ENCODE results near the gene NEURL2.

NEURL2 gene

DNA sequence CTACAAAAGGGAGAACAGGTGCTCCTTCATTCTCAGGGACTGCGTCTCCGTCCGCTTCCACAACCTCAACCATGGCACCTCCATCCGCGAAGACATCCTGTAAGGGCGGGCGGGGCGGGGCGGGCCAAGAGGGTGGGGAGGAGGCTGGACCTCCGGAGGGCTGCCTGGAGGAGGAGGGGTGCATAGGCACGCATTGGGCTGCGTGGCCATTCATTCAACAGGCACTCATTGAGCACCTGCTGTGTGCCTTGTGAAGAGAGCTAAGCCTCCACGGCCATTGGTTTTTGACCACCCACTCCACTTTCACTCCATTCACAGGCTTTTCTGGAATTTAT lies 33.2 kb downstream of the NEURL2 start:
- H3K79me2 ChIP-seq (ENCODE audit: insufficient read depth, low read length) = peaks cover 38% of the 10 kb centered on the region
- TF ChIP-seq EZH2phosphoT487 (IDR thresholded peaks at IDR 0.05; ENCODE audit: borderline replicate concordance) = no peak
- TF ChIP-seq, protein P1, sequence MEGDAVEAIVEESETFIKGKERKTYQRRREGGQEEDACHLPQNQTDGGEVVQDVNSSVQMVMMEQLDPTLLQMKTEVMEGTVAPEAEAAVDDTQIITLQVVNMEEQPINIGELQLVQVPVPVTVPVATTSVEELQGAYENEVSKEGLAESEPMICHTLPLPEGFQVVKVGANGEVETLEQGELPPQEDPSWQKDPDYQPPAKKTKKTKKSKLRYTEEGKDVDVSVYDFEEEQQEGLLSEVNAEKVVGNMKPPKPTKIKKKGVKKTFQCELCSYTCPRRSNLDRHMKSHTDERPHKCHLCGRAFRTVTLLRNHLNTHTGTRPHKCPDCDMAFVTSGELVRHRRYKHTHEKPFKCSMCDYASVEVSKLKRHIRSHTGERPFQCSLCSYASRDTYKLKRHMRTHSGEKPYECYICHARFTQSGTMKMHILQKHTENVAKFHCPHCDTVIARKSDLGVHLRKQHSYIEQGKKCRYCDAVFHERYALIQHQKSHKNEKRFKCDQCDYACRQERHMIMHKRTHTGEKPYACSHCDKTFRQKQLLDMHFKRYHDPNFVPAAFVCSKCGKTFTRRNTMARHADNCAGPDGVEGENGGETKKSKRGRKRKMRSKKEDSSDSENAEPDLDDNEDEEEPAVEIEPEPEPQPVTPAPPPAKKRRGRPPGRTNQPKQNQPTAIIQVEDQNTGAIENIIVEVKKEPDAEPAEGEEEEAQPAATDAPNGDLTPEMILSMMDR (conservative IDR thresholded peaks at IDR 0.05; ENCODE audit: low read length) = no peak
- H3K9ac ChIP-seq (ENCODE audit: low read depth, low read length, poor library complexity, severe bottlenecking) = peak overlapping the region; percentile 78
- peak overlapping the region; percentile 90 for H2AFZ ChIP-seq (ENCODE audit: low read length)
- H3K9me2 ChIP-seq (replicated peaks; ENCODE audit: low read depth, low read length) = no peaks in the 10 kb centered on the region
- no peaks in the 10 kb centered on the region for H3K36me3 ChIP-seq (ENCODE audit: insufficient read depth, low read length)
- H3F3A ChIP-seq (ENCODE audit: low read depth) = no peaks in the 10 kb centered on the region
- H3K4me3 ChIP-seq (ENCODE audit: low read length, poor library complexity, severe bottlenecking) = peak overlapping the region; percentile 89
- H4K20me1 ChIP-seq (ENCODE audit: insufficient read depth, low read length, poor library complexity, severe bottlenecking) = peaks cover 3% of the 10 kb centered on the region
- H3K4me2 ChIP-seq (ENCODE audit: low read depth, low read length, poor library complexity, severe bottlenecking) = peak overlapping the region; percentile 91
- no peaks in the 10 kb centered on the region for H3K27me3 ChIP-seq (ENCODE audit: insufficient read depth, low read length, poor library complexity, severe bottlenecking)
- H3K4me1 ChIP-seq (ENCODE audit: insufficient read depth, low read length, poor library complexity, severe bottlenecking) = peaks cover 42% of the 10 kb centered on the region
- H3K9me3 ChIP-seq (ENCODE audit: insufficient read depth, low read depth, low read length) = no peaks in the 10 kb centered on the region

DNA sequence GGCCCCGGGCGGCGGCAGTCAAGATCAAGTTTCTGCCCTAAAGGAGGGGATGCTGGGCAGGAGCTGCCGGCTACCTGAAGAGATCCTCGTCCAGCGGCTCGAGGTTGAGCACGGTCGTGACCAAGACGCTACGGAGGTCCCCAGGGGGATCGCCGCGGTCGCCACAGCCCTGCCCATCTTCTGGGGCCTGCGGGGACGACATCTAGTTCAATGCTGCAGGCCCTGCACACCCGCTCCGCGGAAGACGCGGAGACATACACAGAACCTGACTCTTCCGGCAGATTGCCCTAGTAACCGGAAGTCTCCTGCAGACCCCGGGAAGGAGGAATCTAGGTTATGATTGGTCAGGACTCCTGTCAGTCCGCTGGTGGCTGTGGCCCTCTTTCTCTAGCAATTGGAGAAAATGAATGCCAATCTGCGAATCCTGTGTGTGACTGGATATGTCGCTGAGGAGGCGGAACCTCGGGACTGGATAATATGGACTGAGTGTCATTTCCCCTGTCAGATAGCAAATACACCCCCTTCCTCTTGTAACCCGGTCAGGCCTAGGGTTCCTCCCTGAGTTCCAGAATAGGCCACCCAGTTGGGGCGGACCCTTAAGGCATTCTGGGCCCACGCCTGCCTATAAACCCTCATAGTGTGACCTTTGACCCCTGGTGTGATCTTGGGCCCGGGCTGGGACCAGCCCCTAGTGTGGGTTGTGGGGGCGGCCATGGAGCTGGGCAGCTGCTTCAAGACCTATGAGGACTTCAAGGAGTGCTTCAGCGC lies 33.7 kb downstream of the NEURL2 start, which contains the start of the genes ACOT8 and ZSWIM3:
ACOT8 (minus strand) TSS at position 279 of the 768 bp plus-strand sequence; CDS start at position 202, 77 bp downstream.
ZSWIM3 (plus strand) TSS at position 501 of the 768 bp plus-strand sequence; CDS start at position 713, 212 bp downstream.
- Histone ChIP-seq H2AFZ (ENCODE audit: low read length) (peak within 1 kb of the TSS; percentile 90), H3K4me2 (ENCODE audit: low read depth, low read length, poor library complexity, severe bottlenecking) (peak within 1 kb of the TSS; percentile 91), H3K9ac (ENCODE audit: low read depth, low read length, poor library complexity, severe bottlenecking) (peak within 1 kb of the TSS; percentile 83), H3K9me3 (ENCODE audit: insufficient read depth, low read depth, low read length) (no peaks in the 10 kb centered on the region), H3K9me2 (replicated peaks; ENCODE audit: low read depth, low read length) (no peaks in the 10 kb centered on the region), H3F3A (ENCODE audit: low read depth) (no peaks in the 10 kb centered on the region), H3K27me3 (ENCODE audit: insufficient read depth, low read length, poor library complexity, severe bottlenecking) (no peaks in the 10 kb centered on the region), H3K4me3 (ENCODE audit: low read length, poor library complexity, severe bottlenecking) (peak within 1 kb of the TSS; percentile 89), H3K79me2 (ENCODE audit: insufficient read depth, low read length) (peaks cover 38% of the 10 kb centered on the region), H3K4me1 (ENCODE audit: insufficient read depth, low read length, poor library complexity, severe bottlenecking) (peaks cover 42% of the 10 kb centered on the region), H4K20me1 (ENCODE audit: insufficient read depth, low read length, poor library complexity, severe bottlenecking) (peaks cover 3% of the 10 kb centered on the region), H3K36me3 (ENCODE audit: insufficient read depth, low read length) (no peaks in the 10 kb centered on the region)
- TF ChIP-seq EZH2phosphoT487 (IDR thresholded peaks at IDR 0.05; ENCODE audit: borderline replicate concordance) = no peak
- TF ChIP-seq, protein P1 (conservative IDR thresholded peaks at IDR 0.05; ENCODE audit: low read length) = no peak

DNA sequence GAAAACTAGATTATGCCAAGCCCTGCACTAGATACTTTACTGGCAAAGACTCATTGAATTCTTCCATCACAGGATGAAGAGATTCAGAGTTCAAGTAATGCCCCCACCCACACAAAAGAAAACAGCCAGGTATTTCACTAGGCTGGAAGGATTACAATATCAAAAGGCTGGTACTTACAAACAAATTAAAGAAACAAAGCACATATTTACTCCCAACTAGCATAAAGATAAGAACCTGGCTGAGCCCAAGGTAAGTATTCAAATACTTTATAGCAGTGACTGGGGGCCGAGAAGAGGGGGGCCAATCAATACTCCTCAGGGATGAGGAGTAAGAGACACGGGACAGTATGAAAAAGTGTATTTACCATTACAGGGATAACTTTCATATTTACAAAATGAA lies 37.5 kb downstream of the NEURL2 start:
- peak overlapping the region; percentile 28 for H3K4me2 ChIP-seq (ENCODE audit: low read depth, low read length, poor library complexity, severe bottlenecking)
- TF ChIP-seq EZH2phosphoT487 (IDR thresholded peaks at IDR 0.05; ENCODE audit: borderline replicate concordance) = no peak
- TF ChIP-seq, protein P1 (conservative IDR thresholded peaks at IDR 0.05; ENCODE audit: low read length) = no peak
- no peaks in the 10 kb centered on the region for H3K27me3 ChIP-seq (ENCODE audit: insufficient read depth, low read length, poor library complexity, severe bottlenecking)
- no peaks in the 10 kb centered on the region for H3F3A ChIP-seq (ENCODE audit: low read depth)
- H3K9ac ChIP-seq (ENCODE audit: low read depth, low read length, poor library complexity, severe bottlenecking) = no peak overlapping the region
- no peak overlapping the region for H2AFZ ChIP-seq (ENCODE audit: low read length)
- H3K9me2 ChIP-seq (replicated peaks; ENCODE audit: low read depth, low read length) = no peaks in the 10 kb centered on the region
- peaks cover 21% of the 10 kb centered on the region for H3K4me1 ChIP-seq (ENCODE audit: insufficient read depth, low read length, poor library complexity, severe bottlenecking)
- no peaks in the 10 kb centered on the region for H3K36me3 ChIP-seq (ENCODE audit: insufficient read depth, low read length)
- no peaks in the 10 kb centered on the region for H3K9me3 ChIP-seq (ENCODE audit: insufficient read depth, low read depth, low read length)
- no peaks in the 10 kb centered on the region for H4K20me1 ChIP-seq (ENCODE audit: insufficient read depth, low read length, poor library complexity, severe bottlenecking)
- peaks cover 30% of the 10 kb centered on the region for H3K79me2 ChIP-seq (ENCODE audit: insufficient read depth, low read length)
- no peak overlapping the region for H3K4me3 ChIP-seq (ENCODE audit: low read length, poor library complexity, severe bottlenecking)
